ENCODE measurements around the gene REV3L.

REV3L gene

GRCh38 chr6:111381728-111382127, 101.3 kb downstream of the REV3L start:
- Mint-ChIP-seq H3K36me3 (ENCODE audit: low read depth) (peaks cover 68% of the 10 kb centered on the region), H3K27me3 (ENCODE audit: low read depth) (no peaks in the 10 kb centered on the region), H3K27ac (no peak overlapping the region)

GRCh38 chr6:111381123-111381522, 101.9 kb downstream of the REV3L start:
- no peaks in the 10 kb centered on the region for H3K27me3 Mint-ChIP-seq (ENCODE audit: low read depth)
- TF ChIP-seq CTCF (IDR thresholded peaks at IDR 0.05; ENCODE audit: unreplicated experiment in 3 of 3), result no peak
- peaks cover 69% of the 10 kb centered on the region for H3K36me3 Mint-ChIP-seq (ENCODE audit: low read depth)
- H3K9me3 Mint-ChIP-seq, result peaks cover 9% of the 10 kb centered on the region
- no peak overlapping the region for H3K4me3 Mint-ChIP-seq
- no peak overlapping the region for H3K27ac Mint-ChIP-seq
- no peaks in the 10 kb centered on the region for H3K4me1 Mint-ChIP-seq

More at GRCh38 chr6:111381728-111382127, 101.3 kb downstream of the REV3L start:
- TF ChIP-seq CTCF (IDR thresholded peaks at IDR 0.05; ENCODE audit: unreplicated experiment in 3 of 3), result no peak
- Mint-ChIP-seq H3K4me3 (no peak overlapping the region), H3K4me1 (no peaks in the 10 kb centered on the region), H3K9me3 (peaks cover 9% of the 10 kb centered on the region)

- H3K9me3 Mint-ChIP-seq, result peaks cover 9% of the 10 kb centered on the region
- H3K27me3 Mint-ChIP-seq (ENCODE audit: low read depth), result no peaks in the 10 kb centered on the region
- no peak overlapping the region for H3K4me3 Mint-ChIP-seq
- no peak for TF ChIP-seq CTCF (IDR thresholded peaks at IDR 0.05; ENCODE audit: unreplicated experiment in 3 of 3)
- no peaks in the 10 kb centered on the region for H3K4me1 Mint-ChIP-seq
- no peak overlapping the region for H3K27ac Mint-ChIP-seq
- H3K36me3 Mint-ChIP-seq (ENCODE audit: low read depth), result peaks cover 69% of the 10 kb centered on the region
Observed at GRCh38 chr6:111379831-111380230, 103.2 kb downstream of the REV3L start.

GRCh38 chr6:111379302-111379701, 103.7 kb downstream of the REV3L start:
- Mint-ChIP-seq H3K27ac (no peak overlapping the region), H3K36me3 (ENCODE audit: low read depth) (peaks cover 69% of the 10 kb centered on the region), H3K4me1 (no peaks in the 10 kb centered on the region), H3K9me3 (peaks cover 9% of the 10 kb centered on the region), H3K4me3 (no peak overlapping the region), H3K27me3 (ENCODE audit: low read depth) (no peaks in the 10 kb centered on the region)
- TF ChIP-seq CTCF (IDR thresholded peaks at IDR 0.05; ENCODE audit: unreplicated experiment in 3 of 3), result no peak

GRCh38 chr6:111377558-111378120, 105.4 kb downstream of the REV3L start:
- no peak overlapping the region for H3K4me3 Mint-ChIP-seq
- no peak overlapping the region for H3K27ac Mint-ChIP-seq
- no peak for TF ChIP-seq CTCF (IDR thresholded peaks at IDR 0.05; ENCODE audit: unreplicated experiment in 3 of 3)
- peaks cover 69% of the 10 kb centered on the region for H3K36me3 Mint-ChIP-seq (ENCODE audit: low read depth)
- H3K4me1 Mint-ChIP-seq, result no peaks in the 10 kb centered on the region
- H3K27me3 Mint-ChIP-seq (ENCODE audit: low read depth), result no peaks in the 10 kb centered on the region
- H3K9me3 Mint-ChIP-seq, result no peaks in the 10 kb centered on the region

- H3K9me3 Mint-ChIP-seq, result no peaks in the 10 kb centered on the region
- H3K4me1 Mint-ChIP-seq, result peaks cover 20% of the 10 kb centered on the region
- H3K27ac Mint-ChIP-seq, result peak overlapping the region in 1 of 3 experiments; percentile 40
- H3K4me3 Mint-ChIP-seq, result no peak overlapping the region
- peaks cover 40% of the 10 kb centered on the region for H3K36me3 Mint-ChIP-seq (ENCODE audit: low read depth)
- TF ChIP-seq CTCF (IDR thresholded peaks at IDR 0.05; ENCODE audit: unreplicated experiment in 3 of 3), result no peak
- no peaks in the 10 kb centered on the region for H3K27me3 Mint-ChIP-seq (ENCODE audit: low read depth)
Observed at GRCh38 chr6:111367393-111368088, 115.5 kb downstream of the REV3L start.
